Endothelial cell (in vitro differentiated cells): ENCODE results near the gene ATE1. TPM values are rescaled to one million over a fixed set of nuclear protein-coding genes. Genes with fewer than 3 reads are reported as not detected.

Experiments used
- DNase-seq: peaks from one replicate; pipeline ENCODE4 v3.0.0; 2021; ENCODE audit warnings: low spot score
- H3K27ac Mint-ChIP-seq: one replicate; pipeline ENCODE4 v1.8.0; 2021; ENCODE audit warnings: mixed read lengths, inconsistent platforms; ENCODE audit not compliant: unreplicated experiment
- H3K27me3 Mint-ChIP-seq: one replicate; pipeline ENCODE4 v1.8.0; 2021; ENCODE audit warnings: mild to moderate bottlenecking, moderate library complexity, mixed read lengths, inconsistent platforms; ENCODE audit not compliant: unreplicated experiment
- H3K36me3 Mint-ChIP-seq: one replicate; pipeline ENCODE4 v1.8.0; 2021; ENCODE audit warnings: mild to moderate bottlenecking, low read depth, mixed read lengths, inconsistent platforms; ENCODE audit not compliant: unreplicated experiment
- H3K4me1 Mint-ChIP-seq: one replicate; pipeline ENCODE4 v1.8.0; 2021; ENCODE audit warnings: mild to moderate bottlenecking, mixed read lengths, inconsistent platforms; ENCODE audit not compliant: unreplicated experiment
- H3K4me3 Mint-ChIP-seq: one replicate; pipeline ENCODE4 v1.8.0; 2021; ENCODE audit warnings: mild to moderate bottlenecking, mixed read lengths, inconsistent platforms; ENCODE audit not compliant: unreplicated experiment
- H3K9me3 Mint-ChIP-seq: one replicate; pipeline ENCODE4 v1.8.0; 2021; ENCODE audit warnings: mixed read lengths, inconsistent platforms; ENCODE audit not compliant: unreplicated experiment
- total RNA-seq: library from RNA; stranded (reverse); fragmentation: NEBNext Ultra II Directional; extraction: Animal tissue kit (Norgen Biotek cat#: 25700); gene quantifications from one replicate; pipeline ENCODE4 v1.2.1, GENCODE V29; 2021; ENCODE audit not compliant: unreplicated experiment
- TF ChIP-seq, protein P1 (sequence below): fragments of 200-600 bp; sonication (generic); IDR thresholded peaks from one replicate; pipeline ENCODE4 v1.5.0; 2021; ENCODE audit warnings: antibody characterized with exemption; ENCODE audit not compliant: unreplicated experiment

The ATE1 gene
- total RNA-seq, 1 donor from 2014 or later: 36.0 TPM

DNA sequence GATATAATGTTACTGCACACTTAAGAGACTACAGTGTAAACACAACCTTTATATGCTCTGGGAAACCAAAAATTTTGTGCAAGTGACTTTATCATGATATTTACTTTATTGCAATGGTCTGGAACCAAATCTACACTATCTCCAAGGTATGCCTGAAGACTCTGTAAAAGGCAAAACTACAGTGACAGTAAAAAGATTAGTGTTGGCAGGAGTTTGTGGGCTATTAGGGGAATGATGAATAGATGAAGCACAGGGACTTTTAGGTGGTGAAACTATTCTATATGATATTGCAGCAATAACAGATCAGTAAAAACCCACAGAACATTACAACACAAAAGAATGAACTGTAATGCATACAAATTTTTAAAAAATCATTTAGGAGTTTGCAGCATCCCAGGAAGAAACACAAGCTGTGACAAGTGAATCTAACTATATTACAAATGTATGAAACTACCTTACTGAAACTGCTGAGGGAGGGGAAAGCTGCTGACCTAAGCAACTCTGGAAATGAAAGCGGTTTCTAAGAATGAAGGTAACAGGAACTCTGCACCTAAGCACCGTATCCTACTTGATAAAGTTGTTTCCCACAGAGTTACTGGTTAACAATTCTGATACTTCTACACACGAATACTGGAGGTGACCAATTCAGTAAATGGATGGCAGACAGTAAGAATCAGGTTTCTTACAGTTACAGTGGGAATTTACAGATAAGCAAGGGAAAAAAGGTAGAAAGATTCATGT, 82.6 kb downstream of the ATE1 start:
- no peaks in the 10 kb centered on the region for H3K27me3 Mint-ChIP-seq

DNA sequence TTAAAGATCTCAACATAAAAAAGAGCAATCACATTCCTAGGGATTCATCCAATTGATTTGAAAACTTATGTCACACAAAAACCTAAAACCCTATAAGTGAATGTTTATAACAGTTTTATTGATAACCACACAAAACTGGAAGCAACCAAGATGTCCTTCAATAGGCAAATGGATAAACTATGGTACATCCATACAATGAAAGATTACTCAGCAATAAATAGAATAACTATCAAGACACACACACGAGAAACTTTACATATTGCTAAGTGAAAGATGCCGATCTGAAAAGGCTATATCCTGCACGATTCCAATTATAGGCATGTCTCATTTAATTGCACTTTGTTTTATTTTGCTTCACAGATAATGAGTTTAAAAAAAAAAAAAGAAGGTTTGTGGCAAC, 83.3 kb downstream of the ATE1 start:
- DNase-seq: no peak
- Mint-ChIP-seq H3K9me3 (no peaks in the 10 kb centered on the region), H3K4me3 (no peak overlapping the region), H3K27ac (no peak overlapping the region), H3K36me3 (peaks cover 19% of the 10 kb centered on the region), H3K4me1 (peaks cover 13% of the 10 kb centered on the region), H3K27me3 (no peaks in the 10 kb centered on the region)
- TF ChIP-seq, protein P1, sequence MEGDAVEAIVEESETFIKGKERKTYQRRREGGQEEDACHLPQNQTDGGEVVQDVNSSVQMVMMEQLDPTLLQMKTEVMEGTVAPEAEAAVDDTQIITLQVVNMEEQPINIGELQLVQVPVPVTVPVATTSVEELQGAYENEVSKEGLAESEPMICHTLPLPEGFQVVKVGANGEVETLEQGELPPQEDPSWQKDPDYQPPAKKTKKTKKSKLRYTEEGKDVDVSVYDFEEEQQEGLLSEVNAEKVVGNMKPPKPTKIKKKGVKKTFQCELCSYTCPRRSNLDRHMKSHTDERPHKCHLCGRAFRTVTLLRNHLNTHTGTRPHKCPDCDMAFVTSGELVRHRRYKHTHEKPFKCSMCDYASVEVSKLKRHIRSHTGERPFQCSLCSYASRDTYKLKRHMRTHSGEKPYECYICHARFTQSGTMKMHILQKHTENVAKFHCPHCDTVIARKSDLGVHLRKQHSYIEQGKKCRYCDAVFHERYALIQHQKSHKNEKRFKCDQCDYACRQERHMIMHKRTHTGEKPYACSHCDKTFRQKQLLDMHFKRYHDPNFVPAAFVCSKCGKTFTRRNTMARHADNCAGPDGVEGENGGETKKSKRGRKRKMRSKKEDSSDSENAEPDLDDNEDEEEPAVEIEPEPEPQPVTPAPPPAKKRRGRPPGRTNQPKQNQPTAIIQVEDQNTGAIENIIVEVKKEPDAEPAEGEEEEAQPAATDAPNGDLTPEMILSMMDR: no peak

More for the DNA sequence above, 82.6 kb downstream of the ATE1 start:
- Mint-ChIP-seq H3K36me3 (peaks cover 21% of the 10 kb centered on the region), H3K27ac (no peak overlapping the region), H3K9me3 (no peaks in the 10 kb centered on the region), H3K4me1 (peaks cover 14% of the 10 kb centered on the region), H3K4me3 (no peak overlapping the region)
- no peak for DNase-seq
- TF ChIP-seq, protein P1: no peak

DNA sequence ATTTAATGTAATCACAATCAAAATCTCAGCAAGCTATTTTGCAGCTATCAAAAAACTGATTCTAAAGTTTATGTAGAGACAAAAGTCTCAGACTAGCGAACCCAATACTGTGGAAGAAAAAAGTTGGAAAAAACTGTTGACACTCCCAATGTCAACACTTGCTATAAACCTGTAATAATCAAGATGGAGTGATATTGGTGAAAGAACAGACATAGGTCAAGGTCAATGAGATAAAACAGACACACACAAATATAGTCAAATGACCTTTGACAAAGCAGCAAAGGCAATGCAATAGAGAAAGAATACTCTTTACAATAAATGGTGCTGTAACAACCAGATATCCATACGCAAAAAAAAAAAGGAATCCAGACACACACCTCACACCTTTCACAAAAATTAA, 84.5 kb downstream of the ATE1 start:
- Mint-ChIP-seq H3K4me3 (no peak overlapping the region), H3K27me3 (no peaks in the 10 kb centered on the region), H3K36me3 (peaks cover 15% of the 10 kb centered on the region), H3K27ac (no peak overlapping the region), H3K4me1 (peaks cover 10% of the 10 kb centered on the region), H3K9me3 (no peaks in the 10 kb centered on the region)
- TF ChIP-seq, protein P1: no peak
- no peak for DNase-seq

DNA sequence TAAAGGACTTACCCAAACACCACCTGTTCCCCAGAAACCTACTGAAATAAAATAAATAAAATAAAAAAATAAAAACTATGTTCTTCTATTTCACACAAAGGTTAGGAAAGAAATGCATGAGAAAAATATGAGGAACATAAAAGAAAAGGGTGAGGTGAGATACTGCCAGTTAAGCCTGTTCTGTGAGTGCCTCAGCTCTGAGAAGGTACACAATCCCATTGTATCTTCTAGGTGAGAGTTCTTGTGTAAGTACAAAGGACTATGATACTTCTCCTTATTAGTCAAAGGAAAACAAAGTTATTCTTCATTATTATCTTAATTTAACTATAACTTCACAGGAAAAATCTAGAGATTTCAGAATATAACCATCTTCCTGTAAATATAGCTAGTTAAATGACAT, 86.0 kb downstream of the ATE1 start:
- no peak overlapping the region for H3K4me3 Mint-ChIP-seq
- H3K27ac Mint-ChIP-seq: no peak overlapping the region
- H3K36me3 Mint-ChIP-seq: peaks cover 15% of the 10 kb centered on the region
- TF ChIP-seq, protein P1: no peak
- peaks cover 10% of the 10 kb centered on the region for H3K4me1 Mint-ChIP-seq
- no peak for DNase-seq
- H3K27me3 Mint-ChIP-seq: no peaks in the 10 kb centered on the region
- H3K9me3 Mint-ChIP-seq: no peaks in the 10 kb centered on the region

DNA sequence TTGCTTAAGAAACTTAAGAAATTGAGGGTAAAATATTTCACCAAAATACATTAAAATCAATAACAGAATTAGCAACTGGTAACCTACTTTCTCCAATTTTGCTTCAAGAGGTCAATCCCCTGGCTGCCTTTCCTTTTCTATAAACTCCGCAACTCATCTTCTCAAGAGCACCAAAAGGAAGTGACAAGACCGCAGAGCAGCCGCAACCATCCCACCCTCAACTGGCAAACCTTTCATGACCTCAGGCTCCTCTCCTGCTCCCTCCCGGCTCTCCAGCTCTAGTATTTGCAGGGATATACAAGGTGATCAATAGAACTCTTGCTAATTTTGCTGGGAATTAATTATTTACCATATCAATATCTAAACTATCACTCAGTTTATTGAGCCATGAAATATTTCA, 88.9 kb downstream of the ATE1 start:
- Mint-ChIP-seq H3K4me1 (peaks cover 13% of the 10 kb centered on the region), H3K9me3 (no peaks in the 10 kb centered on the region), H3K27me3 (no peaks in the 10 kb centered on the region), H3K27ac (no peak overlapping the region), H3K4me3 (no peak overlapping the region), H3K36me3 (peaks cover 5% of the 10 kb centered on the region)
- TF ChIP-seq, protein P1: no peak
- DNase-seq: no peak
